SH-SY5Y (cell line): Measurements from ENCODE around the gene EPHA2.

Experiments used
- GATA2 ChIP-seq: IDR thresholded peaks from 2 replicates; pipeline ENCODE4 v1.6.1; 2011; ENCODE audit warnings: mild to moderate bottlenecking, low read depth, low read length
- GATA3 ChIP-seq: IDR thresholded peaks from 2 replicates; pipeline ENCODE4 v1.6.1; 2011; ENCODE audit warnings: low read depth, mild to moderate bottlenecking, low read length, moderate library complexity

EPHA2 gene

DNA sequence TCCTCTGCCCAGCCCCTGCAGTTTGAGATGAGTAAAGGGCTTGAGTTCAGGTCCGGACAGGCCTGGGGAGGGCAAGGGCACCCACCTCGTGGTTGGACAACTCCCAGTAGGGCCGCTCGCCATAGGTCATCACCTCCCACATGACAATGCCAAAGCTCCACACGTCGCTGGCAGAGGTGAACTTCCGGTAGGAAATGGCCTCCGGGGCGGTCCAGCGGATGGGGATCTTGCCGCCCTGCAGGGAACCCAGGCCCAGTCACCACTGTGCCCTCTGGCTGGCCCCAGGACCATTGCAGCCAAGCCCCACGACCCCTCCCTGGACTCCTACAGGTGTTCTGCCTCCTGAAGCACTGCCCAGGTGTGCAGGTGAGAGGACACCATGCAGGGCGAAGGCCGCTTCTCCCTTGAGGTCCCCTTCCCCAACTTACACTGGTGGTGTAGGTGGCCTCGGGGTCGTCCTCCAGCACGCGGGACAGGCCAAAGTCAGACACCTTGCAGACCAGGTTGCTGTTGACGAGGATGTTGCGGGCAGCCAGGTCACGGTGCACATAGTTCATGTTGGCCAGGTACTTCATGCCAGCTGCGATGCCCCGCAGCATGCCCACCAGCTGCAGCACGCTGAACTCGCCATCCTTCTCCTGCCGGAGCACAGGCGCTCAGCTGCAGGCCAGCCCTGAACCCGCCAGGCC lies 24.1 kb downstream of the EPHA2 start:
- TF ChIP-seq GATA3 (no peak), GATA2 (no peak)

DNA sequence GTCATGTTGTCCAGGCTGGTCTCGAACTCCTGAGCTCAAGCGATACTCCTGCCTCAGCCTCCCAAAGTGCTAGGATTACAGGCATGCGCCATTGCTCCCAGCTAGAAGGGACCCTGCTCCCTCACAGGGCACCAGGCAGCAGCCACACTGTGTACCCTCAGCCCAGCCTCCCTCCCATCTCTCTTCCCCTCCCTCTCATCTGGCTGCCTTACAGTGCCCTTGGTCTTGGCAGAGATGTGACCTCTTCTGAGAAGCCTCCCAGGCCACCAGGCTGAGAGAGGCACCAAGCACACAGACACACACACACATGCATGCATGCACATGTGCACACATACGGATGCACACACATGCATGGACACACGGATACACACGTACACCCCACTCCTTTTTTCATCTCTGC lies 25.0 kb downstream of the EPHA2 start:
- no peak for TF ChIP-seq GATA3
- no peak for TF ChIP-seq GATA2

DNA sequence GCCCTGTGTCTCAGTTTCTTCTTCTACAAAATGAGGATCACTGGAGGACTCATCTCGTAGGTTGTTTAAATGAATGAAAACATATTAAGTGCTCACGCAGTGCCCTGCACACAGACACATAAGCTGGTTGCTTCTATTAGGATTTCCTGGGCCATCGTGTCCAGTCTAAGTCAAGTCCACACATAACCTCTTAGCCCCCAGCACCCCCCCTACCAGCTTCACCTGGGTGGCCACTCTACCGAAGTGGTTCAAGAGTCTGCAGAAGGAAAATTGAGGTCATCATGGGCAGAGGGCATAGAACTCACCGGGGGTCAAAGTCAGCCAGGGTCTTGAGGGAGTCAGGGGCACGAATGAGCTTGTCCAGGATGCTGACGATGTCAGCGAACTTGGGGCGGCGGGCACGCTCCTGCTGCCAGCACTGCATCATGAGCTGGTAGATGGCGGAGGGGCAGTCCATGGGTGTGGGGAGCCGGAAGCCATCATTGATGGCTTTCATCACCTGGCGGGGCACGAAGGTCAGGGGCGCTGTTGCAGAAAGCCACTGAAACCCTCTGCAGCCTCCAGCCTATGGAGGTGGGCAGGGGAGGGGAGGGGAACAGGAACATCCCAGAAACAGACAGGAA lies 25.8 kb downstream of the EPHA2 start:
- TF ChIP-seq GATA3 = no peak

GRCh38 chr1:16129316-16129715 lies 26.6 kb downstream of the EPHA2 start:
- TF ChIP-seq GATA3 = no peak
- no peak for TF ChIP-seq GATA2

DNA sequence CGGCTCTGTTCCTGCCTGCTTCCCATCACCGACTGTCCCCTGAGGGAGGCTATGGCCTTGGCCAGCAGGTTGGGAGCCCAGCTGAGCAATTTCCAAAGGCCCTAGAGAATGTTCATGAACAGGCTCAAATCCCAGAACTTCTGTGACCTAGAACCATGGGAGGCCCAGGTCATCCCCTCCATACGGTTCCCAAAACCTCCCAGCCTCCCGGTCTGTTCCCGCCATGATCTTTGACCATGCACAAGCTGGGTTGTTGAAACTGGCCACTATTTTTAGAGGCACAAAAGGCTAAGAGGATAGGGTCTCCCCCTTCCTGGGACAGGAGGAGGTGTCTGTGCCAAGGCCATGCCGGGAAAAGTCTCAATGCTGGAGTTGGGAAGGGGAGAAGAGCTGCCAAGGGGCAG lies 27.5 kb downstream of the EPHA2 start:
- TF ChIP-seq GATA3 (no peak), GATA2 (no peak)

DNA sequence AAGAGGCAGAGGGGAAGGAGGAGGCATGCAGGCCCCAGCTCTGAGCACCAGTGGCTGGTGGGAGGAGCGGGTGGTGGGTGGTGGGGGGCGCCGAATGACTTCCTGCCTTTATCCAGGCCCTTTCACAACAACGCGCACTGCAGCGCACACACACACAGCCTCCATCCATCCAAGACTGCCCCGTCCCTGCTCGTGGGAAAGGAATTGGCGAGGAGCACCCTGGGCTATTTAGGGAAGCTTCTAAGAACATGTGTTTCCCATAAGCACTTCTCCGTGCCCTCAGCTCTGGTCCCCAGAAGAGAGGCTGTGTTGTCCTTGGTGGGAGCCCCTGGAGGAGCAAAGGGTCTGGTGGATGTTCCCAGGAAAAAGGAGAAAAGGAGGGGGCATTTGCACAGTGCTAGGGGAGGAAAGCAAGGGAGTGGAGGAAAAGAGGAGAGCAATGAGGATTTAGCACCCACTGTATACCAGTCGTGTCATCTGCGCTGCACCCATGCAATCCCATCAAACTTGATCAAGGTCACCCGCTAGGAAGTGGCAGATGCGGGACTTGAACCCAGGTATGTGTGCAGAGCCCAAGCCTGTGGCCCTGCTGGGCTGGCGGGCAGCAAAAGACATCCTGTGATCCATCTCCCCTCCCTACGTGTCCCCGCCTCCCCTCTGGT lies 28.1 kb downstream of the EPHA2 start:
- no peak for TF ChIP-seq GATA3
- TF ChIP-seq GATA2 = no peak

GRCh38 chr1:16126743-16127515 lies 28.9 kb downstream of the EPHA2 start:
- TF ChIP-seq GATA3 = no peak
- TF ChIP-seq GATA2 = no peak

GRCh38 chr1:16126160-16126559 lies 29.7 kb downstream of the EPHA2 start:
- TF ChIP-seq GATA3 = no peak

- TF ChIP-seq GATA3 (no peak), GATA2 (no peak)
Observed at GRCh38 chr1:16125483-16125882, 30.4 kb downstream of the EPHA2 start.

- TF ChIP-seq GATA2 (no peak), GATA3 (no peak)
Observed at GRCh38 chr1:16125088-16125470, 30.8 kb downstream of the EPHA2 start.

- TF ChIP-seq GATA2 (no peak), GATA3 (no peak)
Observed at GRCh38 chr1:16124377-16125087, 31.3 kb downstream of the EPHA2 start.

GRCh38 chr1:16122916-16123315 lies 33.0 kb downstream of the EPHA2 start:
- TF ChIP-seq GATA3 (no peak), GATA2 (no peak)

- no peak for TF ChIP-seq GATA2
- TF ChIP-seq GATA3 = no peak
Observed at GRCh38 chr1:16122350-16122881, 33.5 kb downstream of the EPHA2 start.
